Activated CD4-positive, alpha-beta T cell treated with anti-CD3 and anti-CD28 coated beads, Interleukin-10, Interleukin-2, amounts not matched to agents 100 ng/mL and 50 ng/mL, durations not matched to agents 16 hours and 8 hours (primary cell): ENCODE data around the gene CPA3.

ENCODE experiments used
- DNase-seq: peaks from one replicate; pipeline ENCODE4 v3.0.0-alpha.2; 2020

CPA3 gene

GRCh38 chr3:148924562-148924961 lies 59.5 kb downstream of the CPA3 start:
- DNase-seq = no peak

DNA sequence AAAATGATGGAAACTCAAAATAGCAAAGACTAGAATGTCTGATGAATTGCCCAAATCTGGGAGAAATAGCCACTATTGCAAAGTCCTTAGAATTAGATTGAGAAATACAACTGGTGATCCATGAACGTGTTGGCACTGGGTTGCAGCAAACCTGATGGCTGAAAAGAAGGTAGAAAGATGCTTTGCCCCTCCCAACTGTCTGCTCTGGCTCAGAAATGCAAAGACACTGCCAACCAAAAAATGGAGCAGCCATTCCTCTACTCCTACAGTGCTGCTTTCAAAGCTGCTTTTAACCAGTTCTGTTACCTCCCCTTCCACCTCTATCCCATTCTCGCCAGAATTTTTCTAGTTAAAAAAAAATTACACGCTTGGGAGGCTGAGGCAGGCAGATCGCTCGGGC lies 60.7 kb downstream of the CPA3 start:
- DNase-seq = no peak

DNA sequence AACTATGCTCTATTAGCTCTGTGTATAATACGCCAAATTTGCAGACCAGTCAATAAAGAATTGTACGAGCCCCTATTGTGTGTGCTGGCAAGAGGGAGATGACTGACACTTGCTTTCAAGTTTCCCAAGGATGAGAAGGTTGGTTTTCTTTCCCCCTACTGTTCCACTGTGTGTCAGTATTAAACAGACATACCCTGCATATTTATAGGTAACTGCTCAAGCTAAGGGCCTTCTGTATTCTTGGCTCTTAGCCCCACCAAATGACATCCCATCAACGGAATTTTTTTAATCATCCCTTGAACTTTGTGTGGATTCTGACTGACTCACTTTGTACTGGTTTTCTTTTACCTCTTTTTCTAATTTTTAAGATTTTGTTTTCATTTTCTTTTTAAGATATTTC lies 65.7 kb downstream of the CPA3 start:
- DNase-seq = no peak

DNA sequence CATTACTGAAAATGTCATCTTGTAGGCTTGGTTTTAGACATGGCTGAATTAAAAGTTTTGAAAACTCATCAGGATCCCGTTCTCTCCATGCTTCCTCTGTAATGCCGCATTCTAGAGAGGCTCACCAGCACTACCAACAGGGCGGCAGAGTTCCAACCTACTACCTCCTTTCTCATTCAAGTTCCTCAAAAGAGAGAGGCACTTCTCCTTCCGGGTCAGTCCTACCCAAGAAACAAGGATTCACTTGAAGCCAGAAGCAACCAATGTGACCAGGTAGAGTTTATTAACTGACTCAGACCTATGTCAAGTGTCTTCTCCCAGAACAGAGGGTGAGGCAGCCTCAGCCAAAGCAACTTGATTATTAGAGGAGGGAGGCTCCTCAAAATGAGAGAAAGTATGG lies 66.5 kb downstream of the CPA3 start:
- no peak for DNase-seq

DNA sequence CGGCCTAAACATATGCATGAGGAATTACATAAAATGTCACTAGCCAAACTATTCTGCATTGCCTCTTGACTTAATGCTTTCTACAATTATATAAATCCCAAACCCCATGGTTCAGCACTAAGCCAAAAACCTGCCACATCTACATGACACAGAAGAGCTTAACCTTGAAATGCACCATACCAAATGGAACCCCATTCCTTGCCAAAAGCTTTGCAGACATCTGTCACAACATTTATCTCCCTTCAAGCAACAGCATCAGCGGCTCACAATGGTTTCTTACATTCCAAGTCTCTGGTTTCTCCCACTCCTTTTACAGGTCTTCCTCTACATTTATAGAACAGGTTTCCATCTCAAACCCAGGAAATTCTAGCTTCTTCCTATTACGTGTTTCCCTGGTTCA lies 67.9 kb downstream of the CPA3 start:
- DNase-seq = no peak

DNA sequence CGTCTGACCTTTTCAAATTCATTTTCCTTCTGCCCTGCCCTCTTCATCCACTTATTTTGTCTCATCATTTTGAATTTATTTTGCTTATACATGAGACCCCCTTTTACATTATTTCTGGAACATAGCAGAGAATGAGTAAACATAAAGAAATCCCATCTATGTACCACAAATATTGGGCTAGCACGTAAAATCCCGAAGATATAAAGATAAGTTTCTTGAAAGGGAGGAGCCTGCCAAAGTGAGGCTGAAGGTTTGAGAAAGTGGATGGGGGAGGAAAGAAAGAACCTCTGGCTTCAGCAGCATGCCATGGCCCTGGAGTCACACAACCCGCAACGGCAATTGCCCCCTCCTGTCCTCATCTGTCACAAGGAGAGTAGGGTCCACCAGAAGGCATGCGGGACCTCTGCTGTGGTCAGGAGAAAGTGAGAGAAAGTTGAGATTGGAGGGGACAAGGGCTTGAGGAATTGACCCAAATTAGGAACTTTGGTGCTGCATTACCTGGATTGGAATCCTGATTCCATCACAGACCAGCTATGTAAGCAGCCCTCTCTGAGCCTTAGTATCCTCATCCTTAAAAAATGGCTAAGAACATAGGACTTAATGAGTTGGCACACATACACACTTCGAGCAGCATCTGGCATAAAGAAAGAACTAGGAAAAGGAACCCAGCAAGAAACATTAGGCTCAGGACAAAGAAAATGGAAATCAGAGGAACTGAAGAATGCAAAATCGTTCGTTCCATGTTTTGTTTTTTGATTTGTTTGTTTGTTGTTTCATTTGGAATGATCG lies 72.6 kb downstream of the CPA3 start:
- DNase-seq = no peak

- no peak for DNase-seq
Observed at GRCh38 chr3:148938306-148938705, 73.2 kb downstream of the CPA3 start.

- no peak for DNase-seq
Observed at GRCh38 chr3:148938936-148939335, 73.8 kb downstream of the CPA3 start.

DNA sequence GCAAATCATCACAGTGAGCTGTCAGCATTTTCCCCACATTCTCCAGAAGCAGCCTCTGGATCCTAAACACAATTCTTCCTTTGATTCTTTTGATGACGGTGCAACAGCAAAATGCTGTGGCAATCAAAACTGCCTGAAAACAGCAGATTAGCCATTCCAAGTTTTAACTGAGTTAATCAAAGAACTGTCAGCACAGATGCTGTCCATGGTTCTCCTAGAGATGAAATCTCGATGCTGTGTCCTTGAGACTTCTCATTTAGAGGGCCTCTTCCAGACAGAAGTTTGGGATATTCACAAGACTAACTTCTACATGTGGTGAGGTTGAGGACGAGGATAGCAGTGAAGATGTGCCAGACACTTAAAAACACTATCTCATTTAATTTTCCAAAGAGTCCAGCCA lies 75.9 kb downstream of the CPA3 start:
- DNase-seq = no peak

GRCh38 chr3:148943506-148944205 lies 78.6 kb downstream of the CPA3 start:
- DNase-seq = peak; percentile 83

GRCh38 chr3:148945116-148945515 lies 80.0 kb downstream of the CPA3 start:
- DNase-seq = no peak
